GM19452 (cell line): ENCODE measurements around the gene NOL4L.

Experiments
- ATAC-seq: cut with Tn5 transposase; IDR thresholded peaks from one replicate; pipeline ENCODE4 v1.9.1; 2021; ENCODE audit not compliant: unreplicated experiment

NOL4L gene

GRCh38 chr20:32460683-32461320 lies 124.3 kb downstream of the NOL4L start:
- no peak for ATAC-seq

GRCh38 chr20:32460231-32460630 lies 124.9 kb downstream of the NOL4L start:
- ATAC-seq = no peak

- no peak for ATAC-seq
Observed at GRCh38 chr20:32458837-32459220, 126.3 kb downstream of the NOL4L start.

- no peak for ATAC-seq
Observed at GRCh38 chr20:32458061-32458836, 126.9 kb downstream of the NOL4L start.

- ATAC-seq = no peak
Observed at GRCh38 chr20:32457479-32457986, 127.6 kb downstream of the NOL4L start.

GRCh38 chr20:32456869-32457478 lies 128.2 kb downstream of the NOL4L start:
- ATAC-seq = no peak

GRCh38 chr20:32455901-32456701 lies 129.0 kb downstream of the NOL4L start:
- no peak for ATAC-seq

GRCh38 chr20:32455171-32455900 lies 129.8 kb downstream of the NOL4L start:
- no peak for ATAC-seq

GRCh38 chr20:32454164-32455145 lies 130.7 kb downstream of the NOL4L start:
- ATAC-seq = no peak

GRCh38 chr20:32453467-32454163 lies 131.5 kb downstream of the NOL4L start:
- ATAC-seq = no peak

- ATAC-seq = no peak
Observed at GRCh38 chr20:32452776-32453466, 132.2 kb downstream of the NOL4L start.

- ATAC-seq = no peak
Observed at GRCh38 chr20:32451682-32452461, 133.3 kb downstream of the NOL4L start.

- no peak for ATAC-seq
Observed at GRCh38 chr20:32451340-32451681, 133.8 kb downstream of the NOL4L start.

- no peak for ATAC-seq
Observed at GRCh38 chr20:32450484-32451061, 134.6 kb downstream of the NOL4L start.

GRCh38 chr20:32449890-32450401 lies 135.2 kb downstream of the NOL4L start:
- ATAC-seq = no peak

- ATAC-seq = no peak
Observed at GRCh38 chr20:32449057-32449889, 135.9 kb downstream of the NOL4L start.
